HepG2 (cell line): ENCODE data around the gene RALY. TPM values are rescaled to one million over a fixed set of nuclear protein-coding genes. Genes with fewer than 3 reads are reported as not detected.

Experiments used
- ARNT2 ChIP-seq: sonication (generic); formaldehyde crosslinking; IDR thresholded peaks from 2 replicates; pipeline ENCODE4 v1.8.0; 2022; ENCODE audit warnings: mild to moderate bottlenecking, low read depth, missing genetic modification reagents, moderate library complexity
- ATM ChIP-seq: fragments of 450-650 bp; IDR thresholded peaks from 2 replicates; pipeline ENCODE4 v1.7.1; 2017; ENCODE audit warnings: mild to moderate bottlenecking, borderline replicate concordance
- CENPBD1 ChIP-seq: sonication (generic); formaldehyde crosslinking; IDR thresholded peaks from 2 replicates; pipeline ENCODE4 v1.8.0; 2022; ENCODE audit warnings: missing genetic modification reagents, low read depth, mild to moderate bottlenecking, borderline replicate concordance
- EEA1 ChIP-seq: sonication (generic); formaldehyde crosslinking; IDR thresholded peaks from 2 replicates; pipeline ENCODE4 v1.5.1; 2020; ENCODE audit warnings: mild to moderate bottlenecking, missing genetic modification reagents, borderline replicate concordance
- HOMEZ ChIP-seq: IDR thresholded peaks from 2 replicates; pipeline ENCODE4 v1.6.1; 2016; ENCODE audit warnings: low read depth
- KAT7 ChIP-seq: IDR thresholded peaks from 2 replicates; pipeline ENCODE4 v1.6.1; 2018; ENCODE audit warnings: borderline replicate concordance, missing compliant biosample characterization
- KLF12 ChIP-seq: sonication (generic); formaldehyde crosslinking; IDR thresholded peaks from 2 replicates; pipeline ENCODE4 v1.4.0; 2020; ENCODE audit warnings: missing genetic modification reagents, borderline replicate concordance
- KLF13 ChIP-seq: sonication (generic); formaldehyde crosslinking; IDR thresholded peaks from 2 replicates; pipeline ENCODE4 v1.4.0; 2020; ENCODE audit warnings: mild to moderate bottlenecking, missing genetic modification reagents
- LBX2 ChIP-seq: sonication (generic); formaldehyde crosslinking; IDR thresholded peaks from 2 replicates; pipeline ENCODE4 v1.5.0; 2020; ENCODE audit warnings: missing genetic modification reagents, mild to moderate bottlenecking, borderline replicate concordance
- PAXIP1 ChIP-seq: sonication (generic); formaldehyde crosslinking; conservative IDR thresholded peaks from 2 replicates; pipeline ENCODE4 v1.4.0; 2020; ENCODE audit warnings: mild to moderate bottlenecking, missing genetic modification reagents, moderate library complexity
- ZNF562 ChIP-seq: sonication (generic); formaldehyde crosslinking; IDR thresholded peaks from 2 replicates; pipeline ENCODE4 v1.8.0; 2022; ENCODE audit warnings: missing genetic modification reagents, borderline replicate concordance
- ZNF572 ChIP-seq: sonication (generic); formaldehyde crosslinking; IDR thresholded peaks from 2 replicates; pipeline ENCODE4 v1.5.1; 2020; ENCODE audit warnings: mild to moderate bottlenecking, missing genetic modification reagents
- ZNF652 ChIP-seq: IDR thresholded peaks from 2 replicates; pipeline ENCODE4 v1.6.1; 2016; ENCODE audit warnings: low read depth, borderline replicate concordance
- ZNF713 ChIP-seq: sonication (generic); formaldehyde crosslinking; IDR thresholded peaks from 2 replicates; pipeline ENCODE4 v1.4.0; 2020; ENCODE audit warnings: mild to moderate bottlenecking, missing genetic modification reagents
- ZXDC ChIP-seq: sonication (generic); formaldehyde crosslinking; IDR thresholded peaks from 2 replicates; pipeline ENCODE4 v1.5.0; 2020; ENCODE audit warnings: mild to moderate bottlenecking, missing genetic modification reagents
- polyA plus RNA-seq, 8 experiments: library from polyadenylated mRNA; depleted of rRNA in 3 of 8; stranded (reverse) in 7 of 8; unstranded in 1 of 8; fragments of >200 nt; fragmentation: Illumina TruSeq in 4 of 8; extraction: Trizol in 4 of 8; gene quantifications; 2 replicates each; pipeline versions ENCODE4 v1.2.1 to v1.2.3, GENCODE V29; 2011 to 2016; ENCODE audit warnings: low read depth in 4 of 8, missing spikeins in 1 of 8, mixed read lengths in 1 of 8; ENCODE audit not compliant: insufficient read depth in 1 of 8
- total RNA-seq, 5 experiments: library from RNA; depleted of rRNA; stranded (reverse); fragments of >200 nt; fragmentation: Illumina TruSeq; extraction: Trizol; gene quantifications; 2 replicates each; pipeline ENCODE4 v1.2.3, GENCODE V29; 2016; ENCODE audit warnings: low read depth in 1 of 5

Gene RALY
- total and polyA plus RNA-seq, 2 of the 13 experiments (the other 11 are each of a cell fraction or from before 2014, with no cell fraction given): 178 to 186 TPM

GRCh38 chr20:33994222-33994913 lies 657 bp downstream of the RALY start (continued):
- TF ChIP-seq PAXIP1 (CRISPR knock-in tag) (peak; percentile 37), ZNF713 (no peak), ZNF652 (CRISPR knock-in tag) (peak; percentile 17; the same call in 1 of the 2 replicates), ZXDC (0 out of 2 replicates have a peak, but pooled peaks have one; percentile 32), KAT7 (CRISPR knock-in tag) (peak; percentile 73), ATM (no peak), EEA1 (CRISPR knock-in tag) (no peak; the same call in 1 of the 2 replicates), ARNT2 (CRISPR knock-in tag) (no peak; the same call in 1 of the 2 replicates), ZNF562 (CRISPR knock-in tag) (no peak), KLF12 (CRISPR knock-in tag) (0 out of 2 replicates have a peak, but pooled peaks have one; percentile 31), LBX2 (CRISPR knock-in tag) (no peak), CENPBD1 (CRISPR knock-in tag) (no peak; the same call in 1 of the 2 replicates), ZNF572 (peak; percentile 86; the same call in 1 of the 2 replicates), HOMEZ (CRISPR knock-in tag) (no peak), KLF13 (CRISPR knock-in tag) (no peak)
